Right lobe of liver (tissue), 6 donors: ENCODE measurements around the gene ASCL1. TPM values are rescaled to one million over a fixed set of nuclear protein-coding genes. Genes with fewer than 3 reads are reported as not detected.

ENCODE experiments used
- ATAC-seq, 4 donors: fragments of 200-7000 bp; cut with Tn5 transposase; one replicate each; pipeline ENCODE4 v1.9.1; 2020; ENCODE audit warnings: mild to moderate bottlenecking in 4 of 4, moderate library complexity in 4 of 4
- DNase-seq, 3 donors: peaks; one replicate each; pipeline ENCODE4 v3.0.0-alpha.2; 2020
- H3K27ac ChIP-seq, 3 donors: fragments of 200-600 bp; one replicate each; pipeline ENCODE4 v1.8.0; 2022
- H3K27me3 ChIP-seq, 2 donors: fragments of 200-600 bp; one replicate each; pipeline ENCODE4 v1.8.0; 2022
- H3K36me3 ChIP-seq, 4 donors: fragments of 200-600 bp; sonication (generic) in 1 of 4; one replicate each; pipeline versions ENCODE4 v1.5.1 to v1.8.0; 2017 to 2022; ENCODE audit warnings: control low read depth in 1 of 4
- H3K4me1 ChIP-seq, 4 donors: fragments of 200-600 bp; sonication (generic) in 1 of 4; one replicate each; pipeline versions ENCODE4 v1.5.1 to v1.8.0; 2017 to 2022; ENCODE audit warnings: control low read depth in 1 of 4
- H3K4me3 ChIP-seq, 3 donors: fragments of 200-600 bp; one replicate each; pipeline ENCODE4 v1.8.0; 2022
- H3K9me3 ChIP-seq, 4 donors: fragments of 200-600 bp; sonication (generic) in 1 of 4; one replicate each; pipeline versions ENCODE4 v1.5.1 to v1.8.0; 2017 to 2022; ENCODE audit warnings: control low read depth in 1 of 4
- POLR2A ChIP-seq: fragments of 450-650 bp; IDR thresholded peaks from one replicate; pipeline ENCODE4 v1.6.1; 2017; ENCODE audit warnings: antibody characterized with exemption, mild to moderate bottlenecking
- WGBS: methylation state at CpG from one replicate; pipeline ENCODE4 v1.1.6; 2018; ENCODE audit warnings: low coverage, low lambda C conversion rate; ENCODE audit not compliant: insufficient coverage; ENCODE audit errors: missing lambda C conversion rate; 5-methylcytosine and 5-hydroxymethylcytosine counted together
- intact Hi-C, 2 donors: fragments of 100-400 bp; cut with DNase I; formaldehyde crosslinking; loops; one replicate each; pipeline versions ENCODE4 v1.11.2 to v1.14.1; 2022
- total RNA-seq, 6 experiments: library from RNA; depleted of rRNA in 2 of 6; stranded (reverse); fragments of >200 nt in 2 of 6; fragmentation: NEBNext Ultra II Directional in 3 of 6; extraction: Animal tissue kit (Norgen Biotek cat#: 25700) in 3 of 6; gene quantifications; one replicate each; pipeline versions ENCODE4 v1.1.0 to v1.2.4, GENCODE V29; 2016 to 2023
- TF ChIP-seq, protein P1 (sequence below), 4 donors: fragments of 200-600 bp in 3 of 4; fragments of 450-650 bp in 1 of 4; IDR thresholded peaks; one replicate each; pipeline versions ENCODE4 v1.5.1 to v1.8.0; 2016 to 2022; ENCODE audit warnings: antibody characterized with exemption in 4 of 4, mild to moderate bottlenecking in 2 of 4
- donor health status: DM: no; HTN: yes; CAD: no.
- donor health status: DM: no; HTN: no; CAD: no.
- donor health status: DM: no; HTN: no; CAD: no.
- donor health status: DM: no; HTN: yes; CAD: no.
- donor health status: DM: no; HTN: yes; CAD: no.

The ASCL1 gene
- total RNA-seq, 6 experiments from 2014 or later, result 0.18 to 1.6 (median 0.33) TPM

GRCh38 chr12:102951841-102952240 is 5.6 kb upstream of the ASCL1 start:
- H3K27me3 ChIP-seq, result no peaks in the 10 kb centered on the region
- intact Hi-C loops, result loop anchor here in 1 of 2 donors (10.0 kb wide), 2 partner anchors 163 to 223 kb away; no protein-coding TSS in a partner anchor
- 48% methylated on average over 9 of the region's 9 CpGs for WGBS

DNA sequence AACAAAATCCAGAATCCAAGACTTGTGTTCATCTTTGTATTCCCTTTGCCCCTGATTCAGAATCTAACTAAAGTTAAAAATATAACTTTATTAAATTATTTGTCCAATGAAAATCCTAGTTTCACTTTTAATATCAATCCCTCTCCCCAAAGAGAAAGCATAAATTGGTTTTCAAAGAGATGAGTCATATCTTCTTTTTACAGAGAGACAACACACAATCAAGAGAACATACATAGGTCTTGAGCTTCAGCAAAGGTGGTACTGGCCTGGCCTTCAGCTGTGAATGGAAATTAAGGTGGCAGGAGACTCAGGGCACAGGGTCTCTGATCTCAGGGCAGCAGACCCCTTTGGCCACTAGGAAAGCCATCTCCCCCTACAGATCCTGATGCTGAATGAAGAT is 4.3 kb upstream of the ASCL1 start:
- intact Hi-C loops, result loop anchor here in 1 of 2 donors (10.0 kb wide), 2 partner anchors 162 to 222 kb away; no protein-coding TSS in a partner anchor
- Histone ChIP-seq H3K9me3 (no peaks in the 10 kb centered on the region), H3K27me3 (no peaks in the 10 kb centered on the region), H3K27ac (no peak overlapping the region), H3K36me3 (no peaks in the 10 kb centered on the region), H3K4me3 (no peak overlapping the region), H3K4me1 (peaks cover 0 to 37% (median 6%) of the 10 kb centered on the region in 4 donors)
- ATAC-seq, result no peak
- no peak for DNase-seq
- TF ChIP-seq, protein P1, sequence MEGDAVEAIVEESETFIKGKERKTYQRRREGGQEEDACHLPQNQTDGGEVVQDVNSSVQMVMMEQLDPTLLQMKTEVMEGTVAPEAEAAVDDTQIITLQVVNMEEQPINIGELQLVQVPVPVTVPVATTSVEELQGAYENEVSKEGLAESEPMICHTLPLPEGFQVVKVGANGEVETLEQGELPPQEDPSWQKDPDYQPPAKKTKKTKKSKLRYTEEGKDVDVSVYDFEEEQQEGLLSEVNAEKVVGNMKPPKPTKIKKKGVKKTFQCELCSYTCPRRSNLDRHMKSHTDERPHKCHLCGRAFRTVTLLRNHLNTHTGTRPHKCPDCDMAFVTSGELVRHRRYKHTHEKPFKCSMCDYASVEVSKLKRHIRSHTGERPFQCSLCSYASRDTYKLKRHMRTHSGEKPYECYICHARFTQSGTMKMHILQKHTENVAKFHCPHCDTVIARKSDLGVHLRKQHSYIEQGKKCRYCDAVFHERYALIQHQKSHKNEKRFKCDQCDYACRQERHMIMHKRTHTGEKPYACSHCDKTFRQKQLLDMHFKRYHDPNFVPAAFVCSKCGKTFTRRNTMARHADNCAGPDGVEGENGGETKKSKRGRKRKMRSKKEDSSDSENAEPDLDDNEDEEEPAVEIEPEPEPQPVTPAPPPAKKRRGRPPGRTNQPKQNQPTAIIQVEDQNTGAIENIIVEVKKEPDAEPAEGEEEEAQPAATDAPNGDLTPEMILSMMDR (IDR thresholded peaks at IDR 0.05), result no peak
- no peak for TF ChIP-seq POLR2A

More at GRCh38 chr12:102951841-102952240, 5.6 kb upstream of the ASCL1 start:
- peak overlapping the region in 1 of 3 donors; percentile 62 for H3K4me3 ChIP-seq
- ATAC-seq (no peak), DNase-seq (no peak)
- TF ChIP-seq POLR2A, result no peak
- no peaks in the 10 kb centered on the region for H3K36me3 ChIP-seq
- H3K9me3 ChIP-seq, result no peaks in the 10 kb centered on the region
- peaks cover 0 to 25% (median 6%) of the 10 kb centered on the region in 4 donors for H3K4me1 ChIP-seq
- peak overlapping the region in 1 of 3 donors; percentile 94 for H3K27ac ChIP-seq

DNA sequence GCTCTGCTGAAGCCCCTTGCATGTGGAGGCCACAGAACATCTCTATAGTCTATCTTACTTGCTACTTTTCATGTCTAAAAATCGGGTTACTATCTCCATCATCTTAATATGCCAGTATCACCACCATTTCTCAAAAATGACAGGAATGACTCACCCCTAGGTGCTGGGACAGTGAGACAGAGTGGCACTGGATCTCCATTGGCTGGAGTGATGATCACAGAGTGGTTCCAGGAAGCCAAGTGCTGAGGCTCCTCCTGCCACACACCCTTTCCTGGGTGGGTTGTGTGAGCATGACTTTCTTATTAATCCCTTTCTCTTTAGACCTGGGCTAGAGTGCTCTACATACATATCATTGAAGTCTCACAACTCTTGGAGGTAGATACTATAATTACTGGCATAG is 3.3 kb upstream of the ASCL1 start:
- WGBS, result 63% methylated on average over 1 of the region's 1 CpG
- Histone ChIP-seq H3K4me1 (peaks cover 0 to 36% (median 7%) of the 10 kb centered on the region in 4 donors), H3K36me3 (no peaks in the 10 kb centered on the region), H3K9me3 (no peaks in the 10 kb centered on the region), H3K27me3 (no peaks in the 10 kb centered on the region), H3K4me3 (no peak overlapping the region), H3K27ac (no peak overlapping the region)
- DNase-seq (no peak), ATAC-seq (no peak)
- intact Hi-C loops, result loop anchor here in 1 of 2 donors (10.0 kb wide), 2 partner anchors 161 to 221 kb away; no protein-coding TSS in a partner anchor
- no peak for TF ChIP-seq POLR2A
- TF ChIP-seq, protein P1 (IDR thresholded peaks at IDR 0.05), result no peak

DNA sequence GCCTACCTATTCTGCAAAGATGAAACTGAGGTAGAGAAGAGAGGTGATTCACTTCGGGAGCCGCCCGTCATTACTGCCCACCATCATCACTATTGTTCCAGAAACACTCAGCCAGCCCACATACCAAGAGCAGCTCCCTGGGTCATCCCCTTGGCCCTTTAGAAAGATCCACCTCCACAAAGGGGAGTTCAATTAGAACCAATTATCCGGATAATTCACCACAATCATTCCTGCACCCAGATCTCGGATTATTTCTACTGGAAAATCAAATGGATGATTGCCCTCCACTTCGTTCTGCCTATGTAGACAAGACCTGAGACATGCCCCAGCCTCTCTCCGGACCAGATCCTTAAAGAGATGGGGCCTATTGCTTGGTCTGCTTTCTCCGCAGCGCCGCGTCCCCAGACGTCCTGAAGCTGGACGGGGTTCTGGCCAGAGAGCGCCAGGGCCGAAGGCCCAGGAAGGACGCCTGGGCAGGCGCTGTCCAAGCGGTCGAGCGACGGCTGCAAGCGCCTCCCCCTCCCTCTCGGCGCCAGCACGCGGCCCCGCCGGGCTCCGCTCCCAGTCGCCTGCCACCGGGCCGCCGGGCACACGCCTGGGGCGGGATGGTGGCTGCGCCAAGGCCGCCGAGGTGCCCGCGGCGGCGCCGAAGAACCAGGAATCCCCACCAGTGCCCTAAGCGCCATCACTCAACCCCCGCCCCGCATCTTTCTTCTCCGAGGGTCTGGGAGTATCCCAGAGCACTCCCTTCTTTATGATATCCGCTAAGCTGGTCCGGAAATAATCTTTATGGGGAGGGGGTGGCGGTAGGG is 1.3 kb upstream of the ASCL1 start:
- TF ChIP-seq POLR2A, result no peak
- TF ChIP-seq, protein P1 (IDR thresholded peaks at IDR 0.05), result no peak
- Histone ChIP-seq H3K9me3 (no peaks in the 10 kb centered on the region), H3K4me3 (peak overlapping the region; percentile 3 to 55 (median 24)), H3K4me1 (peaks cover 0 to 25% (median 6%) of the 10 kb centered on the region in 4 donors), H3K36me3 (no peaks in the 10 kb centered on the region), H3K27me3 (no peaks in the 10 kb centered on the region), H3K27ac (no peak overlapping the region)
- intact Hi-C loops, result loop anchor here in 1 of 2 donors (10.0 kb wide), 2 partner anchors 159 to 219 kb away; no protein-coding TSS in a partner anchor
- ATAC-seq (peak; percentile 86 to 93 (median 92)), DNase-seq (peak; percentile 80 to 84 (median 83))
- 23% methylated on average over 11 of the region's 50 CpGs for WGBS
